IPS-NIHi11 (cell line): ENCODE data around the gene ING3.
"Not testable (repeated sequence)": the region's sequence is repeated elsewhere in the genome, so short reads cannot be mapped to it uniquely, and the experiment has no call there.

Experiments used
- DNase-seq: peaks from one replicate; pipeline ENCODE4 v3.0.0; 2012; ENCODE audit warnings: mixed read lengths, low spot score

Gene ING3

GRCh38 chr7:120949998-120950538, 509 bp upstream of the ING3 start:
- DNase-seq: no peak

- DNase-seq: no peak
Observed at GRCh38 chr7:120951309-120951699, 727 bp downstream of the ING3 start.

GRCh38 chr7:120951826-120952225, 1.2 kb downstream of the ING3 start:
- no peak for DNase-seq

GRCh38 chr7:120955577-120956149, 5.1 kb downstream of the ING3 start:
- DNase-seq: no peak

GRCh38 chr7:120959929-120960484, 9.4 kb downstream of the ING3 start:
- DNase-seq: no peak

GRCh38 chr7:120960714-120961113, 10.1 kb downstream of the ING3 start:
- no peak for DNase-seq

- no peak for DNase-seq
Observed at GRCh38 chr7:120961638-120962173, 11.1 kb downstream of the ING3 start.

GRCh38 chr7:120964088-120964487, 13.5 kb downstream of the ING3 start:
- no peak for DNase-seq

GRCh38 chr7:120966961-120967360, 16.4 kb downstream of the ING3 start:
- no peak for DNase-seq

- DNase-seq: no peak
Observed at GRCh38 chr7:120973849-120974248, 23.3 kb downstream of the ING3 start.

GRCh38 chr7:120979765-120980499, 29.4 kb downstream of the ING3 start:
- no peak for DNase-seq

GRCh38 chr7:120981117-120981516, 30.5 kb downstream of the ING3 start:
- DNase-seq: no peak

GRCh38 chr7:120981888-120982615, 31.5 kb downstream of the ING3 start:
- DNase-seq: no peak

GRCh38 chr7:120983592-120983991, 33.0 kb downstream of the ING3 start:
- not testable (repeated sequence) for DNase-seq

GRCh38 chr7:120984406-120984805, 33.8 kb downstream of the ING3 start:
- no peak for DNase-seq

- DNase-seq: peak; percentile 20
Observed at GRCh38 chr7:120985130-120985758, 34.7 kb downstream of the ING3 start.

- no peak for DNase-seq
Observed at GRCh38 chr7:120985839-120986238, 35.3 kb downstream of the ING3 start.

GRCh38 chr7:120986650-120987049, 36.1 kb downstream of the ING3 start:
- DNase-seq: no peak

- no peak for DNase-seq
Observed at GRCh38 chr7:120987280-120987679, 36.7 kb downstream of the ING3 start.

GRCh38 chr7:120987683-120988590, 37.4 kb downstream of the ING3 start:
- peak; percentile 87 for DNase-seq
